ENCODE data around the gene EVA1B.

Gene EVA1B

DNA sequence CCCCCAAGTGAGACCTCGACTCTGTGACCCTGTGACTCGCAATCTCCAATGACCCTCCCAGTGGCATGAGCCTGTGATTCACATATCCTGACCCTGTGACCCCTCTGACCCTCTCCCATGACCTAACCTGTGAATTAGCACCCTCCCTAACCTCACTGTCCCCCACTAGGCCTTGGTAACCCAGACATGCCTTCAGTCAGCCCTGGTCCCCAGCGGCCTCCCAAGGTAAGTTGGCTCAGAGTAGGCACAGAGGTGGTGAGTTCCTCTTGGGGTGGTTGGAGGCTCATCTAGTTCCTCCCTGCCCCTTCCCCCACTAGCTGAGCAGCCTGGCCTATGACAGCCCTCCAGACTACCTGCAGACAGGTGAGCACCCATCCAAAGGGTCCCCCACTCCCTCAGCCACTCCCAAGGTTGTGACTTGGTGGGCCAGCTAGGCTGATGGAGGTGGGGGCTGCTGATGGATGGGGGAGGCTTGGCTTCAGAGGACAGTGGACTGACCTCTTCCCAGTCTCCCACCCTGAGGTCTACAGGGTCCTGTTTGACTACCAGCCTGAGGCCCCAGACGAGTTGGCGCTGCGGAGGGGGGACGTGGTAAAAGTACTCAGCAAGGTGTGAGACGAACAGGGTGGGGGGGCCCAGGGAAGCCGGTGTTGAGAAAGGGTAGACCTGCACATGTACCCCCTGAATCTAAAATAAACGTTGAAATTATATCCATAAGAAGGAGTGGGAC, 15.7 kb downstream of the EVA1B start:
- DNase-seq = no peak

DNA sequence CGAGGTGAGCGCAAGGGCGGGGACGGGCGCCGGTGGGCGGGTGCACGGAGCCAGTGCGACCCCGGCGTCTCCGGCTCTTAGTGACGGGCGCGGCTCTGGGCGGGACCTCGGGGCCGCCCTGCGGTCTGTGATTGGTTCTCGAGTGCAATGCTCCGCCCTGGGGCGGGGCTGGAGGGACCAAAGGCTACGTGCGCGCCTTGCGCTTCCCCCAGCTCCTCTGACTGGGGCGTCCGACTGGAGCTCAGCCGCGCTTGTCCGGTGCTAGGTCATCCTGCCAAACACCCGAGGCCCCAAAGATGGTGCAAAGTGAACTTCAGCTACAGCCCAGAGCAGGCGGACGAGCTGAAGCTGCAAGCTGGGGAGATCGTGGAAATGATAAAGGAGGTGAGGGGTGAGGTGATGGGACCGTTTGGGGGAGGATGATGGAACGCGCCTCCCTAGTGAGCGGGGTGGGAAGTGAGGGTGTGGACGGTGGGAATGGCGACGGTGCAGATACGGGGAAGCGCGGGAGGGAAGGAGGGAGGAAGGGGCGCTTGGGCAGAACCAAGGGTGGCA, 16.5 kb downstream of the EVA1B start:
- peak; percentile 93 for DNase-seq

DNA sequence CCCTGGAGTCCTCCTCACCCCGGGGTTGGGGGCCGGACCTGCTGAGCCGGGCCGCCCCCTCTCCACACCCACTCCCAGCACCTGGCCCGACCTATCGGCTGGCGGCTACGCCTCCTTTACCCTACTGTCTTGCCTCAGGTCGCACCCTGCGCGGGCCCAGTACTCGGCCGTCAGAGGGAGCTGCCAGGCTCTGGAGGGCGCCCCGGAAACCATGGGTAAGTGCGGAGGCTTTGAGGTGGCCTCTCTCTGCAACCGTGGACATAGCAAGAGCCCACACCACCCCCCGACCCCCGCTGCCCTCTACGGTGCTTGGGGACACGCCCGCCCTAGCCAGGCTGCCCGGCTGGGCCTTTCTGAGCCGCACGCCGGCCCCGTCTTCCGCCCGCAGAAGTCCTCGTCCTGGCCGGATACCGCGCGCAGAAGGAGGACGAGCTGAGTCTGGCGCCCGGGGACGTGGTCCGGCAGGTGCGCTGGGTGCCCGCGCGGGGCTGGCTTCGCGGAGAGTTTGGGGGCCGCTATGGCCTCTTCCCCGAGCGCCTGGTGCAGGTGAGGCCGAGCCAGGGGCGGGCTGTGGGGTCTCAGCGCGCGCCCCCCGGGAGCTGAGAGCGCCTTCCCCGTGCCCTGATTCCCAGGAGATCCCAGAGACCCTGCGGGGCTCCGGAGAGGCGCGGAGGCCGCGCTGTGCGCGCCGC, 17.1 kb downstream of the EVA1B start, which contains the start of gene SH3D21:
Gene SH3D21 (plus strand): TSS at position 159 of the 692 bp plus-strand sequence. CDS start 53 bp downstream, at position 212.
- DNase-seq = peak; percentile 55

DNA sequence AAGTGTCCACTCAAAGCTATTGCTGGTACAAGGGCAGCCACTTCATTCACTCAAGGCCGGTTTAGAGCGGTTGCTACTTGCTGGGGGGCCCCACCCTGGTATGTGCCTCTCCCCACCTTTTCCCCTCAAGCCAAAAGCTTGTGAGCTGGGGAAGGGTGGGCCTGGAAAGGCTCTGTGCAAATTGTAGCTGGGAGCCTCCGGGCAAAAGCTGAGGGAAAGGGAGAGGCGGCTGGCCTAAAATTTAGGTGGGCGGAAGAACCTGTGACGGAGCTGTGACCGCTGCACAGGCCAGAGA, 17.6 kb downstream of the EVA1B start:
- no peak for DNase-seq

DNA sequence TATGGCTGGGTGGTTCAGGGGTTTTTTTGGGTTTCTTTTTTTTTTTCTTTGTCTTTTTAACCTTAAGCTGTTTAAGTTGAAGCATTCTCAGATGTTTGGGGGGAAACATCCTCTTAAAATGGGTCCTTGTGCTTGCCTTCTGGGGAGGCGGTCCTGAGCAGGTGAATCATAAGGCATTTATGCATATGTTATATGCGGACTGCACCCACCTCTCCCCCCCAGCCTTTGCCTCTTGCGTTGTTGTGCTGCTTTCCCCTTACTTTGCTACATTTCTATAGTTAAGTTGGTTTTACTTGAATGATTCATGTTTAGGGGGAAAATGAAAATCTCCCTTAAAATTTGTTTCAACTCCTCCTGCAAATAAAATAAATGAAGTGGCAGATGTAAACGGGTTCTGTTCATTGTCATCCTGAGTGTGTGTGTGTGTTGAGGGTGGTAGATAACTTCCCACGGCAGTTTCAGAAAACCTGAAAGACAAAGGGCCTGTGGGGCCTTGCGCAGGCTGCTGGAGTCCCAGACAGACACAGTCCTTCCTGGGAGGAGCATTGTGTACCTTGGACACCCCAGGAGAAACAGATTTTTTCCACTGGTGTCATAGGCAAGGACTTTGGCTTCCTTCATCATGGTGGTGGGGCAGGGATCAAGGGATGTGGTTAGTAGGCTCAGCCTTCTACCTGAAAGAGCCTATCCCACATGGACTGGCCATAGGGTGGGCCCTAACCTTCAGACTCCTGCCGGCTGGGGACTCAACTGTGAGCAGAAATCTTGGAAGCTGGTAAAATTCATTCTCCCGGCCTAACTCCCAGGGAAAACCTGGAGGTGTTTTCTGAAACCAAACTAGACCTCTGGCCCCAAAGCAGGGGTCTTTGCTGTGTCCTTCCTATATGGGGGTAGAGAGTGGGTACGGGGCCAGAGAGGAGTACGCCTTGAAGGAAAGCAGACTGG, 18.2 kb downstream of the EVA1B start:
- DNase-seq = no peak

DNA sequence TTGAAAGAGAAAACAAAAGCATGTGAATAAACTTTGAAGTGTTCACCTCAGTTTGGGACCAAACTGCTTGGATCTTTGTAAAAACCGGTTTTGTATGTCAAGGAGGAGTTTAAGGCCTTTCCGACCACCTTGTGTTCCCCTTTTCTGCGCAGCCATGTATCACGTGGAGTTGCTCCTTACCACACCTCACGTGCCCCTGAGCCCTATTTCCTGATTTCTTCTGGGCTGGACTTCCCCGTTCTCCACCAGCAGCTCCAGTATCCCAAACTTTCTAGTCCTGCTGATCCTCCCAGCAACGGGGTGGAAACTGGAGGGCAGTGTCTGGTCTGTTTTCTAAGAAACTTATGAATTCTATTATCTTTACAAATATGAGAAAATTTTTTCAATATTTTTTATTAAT, 18.9 kb downstream of the EVA1B start:
- no peak for DNase-seq

DNA sequence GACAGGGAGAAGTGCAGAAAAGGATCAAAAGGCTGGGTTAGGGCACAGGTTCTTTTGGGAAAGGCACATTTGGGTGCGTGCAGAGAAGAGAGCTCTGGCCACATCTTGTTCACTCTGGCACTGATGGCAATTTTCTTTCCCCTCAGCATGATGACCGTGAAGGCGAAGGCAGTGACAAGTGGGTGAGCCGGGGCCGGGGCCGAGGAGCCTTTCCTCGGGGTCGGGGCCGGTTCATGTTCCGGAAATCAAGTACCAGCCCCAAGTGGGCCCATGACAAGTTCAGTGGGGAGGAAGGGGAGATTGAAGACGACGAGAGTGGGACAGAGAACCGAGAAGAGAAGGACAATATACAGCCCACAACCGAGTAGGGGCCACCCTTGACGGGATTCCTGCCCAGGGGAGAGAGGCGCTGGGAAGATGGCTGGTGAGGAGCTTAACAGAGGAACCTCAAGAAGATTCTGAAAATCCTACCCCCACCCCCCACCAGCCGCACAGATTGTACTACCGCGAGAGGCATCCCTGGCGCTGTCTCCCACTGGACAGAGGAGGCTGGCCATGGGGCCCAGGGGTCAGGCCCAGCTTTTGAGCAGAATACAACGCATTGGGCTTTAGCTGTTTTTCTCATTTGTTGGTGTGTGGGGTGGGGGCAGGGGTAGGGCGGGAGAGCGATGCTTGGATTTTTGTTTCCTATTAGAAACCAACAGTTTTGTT, 19.6 kb downstream of the EVA1B start:
- DNase-seq = no peak

DNA sequence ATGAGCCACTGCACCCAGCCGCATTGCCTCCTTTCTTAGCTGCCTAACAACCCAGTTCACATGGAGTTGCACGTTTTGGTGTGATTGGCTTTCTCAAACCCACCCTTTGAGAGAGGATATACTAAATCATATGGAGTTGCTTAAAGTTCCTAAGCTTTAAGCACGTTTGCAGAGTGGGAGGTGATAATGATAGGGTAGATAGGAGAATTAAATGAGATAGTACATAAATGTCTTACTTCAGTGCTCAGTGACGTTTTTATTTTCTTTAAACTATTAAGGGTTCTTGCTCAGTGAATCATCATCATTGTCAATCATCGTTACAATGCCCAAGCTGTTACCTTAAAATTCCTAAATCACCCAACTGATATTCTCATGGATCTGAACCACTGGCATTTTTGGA, 20.2 kb downstream of the EVA1B start:
- no peak for DNase-seq

DNA sequence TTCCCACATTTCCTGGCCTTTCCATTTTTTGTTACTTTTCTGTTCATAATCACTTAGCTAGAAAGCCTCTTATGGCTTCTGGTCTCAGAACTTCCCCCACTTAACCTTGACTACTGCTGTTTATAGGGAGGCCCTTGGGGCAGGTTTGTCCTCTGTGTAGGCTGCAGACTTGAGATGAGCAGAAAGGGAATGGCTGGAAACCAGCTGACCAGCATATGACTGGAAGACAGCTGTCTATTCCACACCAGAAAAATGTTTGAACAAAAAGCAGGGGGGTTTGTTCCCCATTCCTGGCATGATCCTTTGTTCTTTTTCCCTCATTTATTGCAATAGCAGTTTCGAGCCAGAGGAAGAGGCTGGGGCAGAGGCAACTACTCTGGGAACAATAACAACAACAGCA, 22.2 kb downstream of the EVA1B start:
- no peak for DNase-seq

DNA sequence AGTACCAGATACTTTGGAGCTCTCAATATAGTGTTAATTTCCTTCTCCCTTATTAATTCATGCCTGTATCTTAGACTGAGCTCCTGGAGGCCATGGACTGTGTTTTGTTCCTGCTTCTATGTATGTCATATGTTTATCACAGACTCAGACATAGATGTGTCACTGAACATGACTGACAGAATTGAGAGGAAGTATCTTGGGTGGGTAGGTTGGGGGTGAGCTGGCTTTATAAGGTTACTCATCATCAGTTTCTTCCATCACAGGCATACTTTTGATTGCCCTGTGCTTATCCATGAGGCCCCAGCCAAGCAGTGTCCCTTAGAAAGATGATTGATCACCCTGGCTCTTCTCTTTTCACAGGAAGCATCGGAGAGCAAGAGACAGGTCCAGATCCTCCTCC, 22.9 kb downstream of the EVA1B start:
- DNase-seq = no peak

DNA sequence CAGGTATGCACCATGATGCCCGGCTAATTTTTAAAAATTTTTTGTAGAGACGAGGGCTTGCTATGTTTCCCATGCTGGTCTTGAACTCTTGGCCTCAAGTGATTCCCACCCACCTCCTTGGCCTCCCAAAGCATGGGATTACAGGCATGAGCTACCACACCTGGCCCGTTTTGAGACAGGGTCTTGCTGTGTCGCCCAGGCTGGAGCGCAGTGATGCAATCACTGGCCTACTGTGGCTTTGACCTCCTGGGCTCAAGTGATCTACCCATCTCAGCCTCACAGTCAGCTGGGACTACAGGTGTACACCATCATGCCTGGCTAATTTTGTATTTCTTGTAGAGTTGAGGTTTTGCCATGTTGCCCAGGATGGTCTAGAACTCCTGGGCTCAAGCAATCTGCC, 24.8 kb downstream of the EVA1B start:
- no peak for DNase-seq

DNA sequence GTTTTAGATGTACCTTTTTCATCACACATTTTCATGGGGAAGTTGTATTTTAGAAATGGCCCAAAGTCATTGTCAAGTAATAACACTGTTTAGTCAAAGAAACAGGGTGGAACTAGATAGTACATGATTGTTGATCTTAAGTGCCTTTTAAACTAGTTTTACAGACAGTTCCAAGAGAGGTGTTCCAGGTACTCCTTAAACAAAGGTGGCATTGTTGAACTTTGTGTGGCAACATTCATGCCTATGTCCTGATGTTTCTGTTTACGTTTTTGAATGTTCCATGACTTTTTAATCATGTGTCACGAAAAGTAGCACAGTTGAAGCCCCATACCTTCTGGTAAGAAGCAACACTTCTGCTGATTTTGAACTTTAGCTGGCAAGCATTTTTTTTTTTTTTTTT, 26.4 kb downstream of the EVA1B start:
- no peak for DNase-seq

DNA sequence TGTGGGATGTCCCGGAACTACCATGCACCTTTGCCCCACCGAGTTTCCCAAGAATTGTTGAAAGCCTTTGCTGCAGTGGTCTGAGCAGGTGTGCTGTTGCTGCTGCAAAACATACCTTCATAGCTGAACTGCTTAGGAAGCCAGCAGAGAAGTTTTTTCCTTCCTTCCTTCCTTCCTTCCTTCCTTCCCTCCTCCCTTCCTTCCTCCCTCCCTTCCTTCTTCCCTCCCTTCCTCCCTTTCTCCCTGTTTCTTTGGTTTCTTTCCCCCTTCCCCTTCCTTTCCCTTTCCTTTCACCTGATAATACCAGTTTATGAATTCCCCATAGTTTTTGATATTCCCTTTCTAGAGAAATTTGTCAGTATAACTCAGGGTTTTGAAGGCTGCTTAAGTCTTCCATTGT, 28.1 kb downstream of the EVA1B start:
- no peak for DNase-seq

DNA sequence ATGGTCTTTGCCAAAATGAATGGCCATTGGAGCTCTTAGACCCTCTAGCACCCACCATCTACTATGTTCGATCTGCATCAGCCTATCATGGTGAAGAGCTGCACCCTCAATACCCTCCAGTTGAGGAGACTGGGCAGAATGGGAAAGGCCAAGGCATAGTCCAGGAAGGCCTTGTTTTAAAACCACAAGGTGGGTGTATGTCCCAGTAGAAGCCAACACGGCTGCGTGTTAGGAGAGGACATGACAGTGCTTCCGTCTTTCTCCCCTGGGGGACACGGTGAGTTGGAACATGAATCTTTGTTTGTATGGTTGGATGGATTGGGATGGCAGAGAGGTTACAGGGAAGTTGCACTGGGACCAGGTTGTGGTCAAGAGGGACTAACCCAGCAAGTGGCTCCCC, 35.9 kb downstream of the EVA1B start:
- DNase-seq = no peak

DNA sequence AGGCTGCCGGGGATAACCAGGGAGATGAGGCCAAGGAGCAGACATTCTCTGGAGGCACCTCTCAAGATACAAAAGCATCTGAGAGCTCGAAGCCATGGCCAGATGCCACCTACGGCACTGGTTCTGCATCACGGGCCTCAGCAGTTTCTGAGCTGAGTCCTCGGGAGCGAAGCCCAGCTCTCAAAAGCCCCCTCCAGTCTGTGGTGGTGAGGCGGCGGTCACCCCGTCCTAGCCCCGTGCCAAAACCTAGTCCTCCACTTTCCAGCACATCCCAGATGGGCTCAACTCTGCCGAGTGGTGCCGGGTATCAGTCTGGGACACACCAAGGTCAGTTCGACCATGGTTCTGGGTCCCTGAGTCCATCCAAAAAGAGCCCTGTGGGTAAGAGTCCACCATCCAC, 36.6 kb downstream of the EVA1B start:
- no peak for DNase-seq

DNA sequence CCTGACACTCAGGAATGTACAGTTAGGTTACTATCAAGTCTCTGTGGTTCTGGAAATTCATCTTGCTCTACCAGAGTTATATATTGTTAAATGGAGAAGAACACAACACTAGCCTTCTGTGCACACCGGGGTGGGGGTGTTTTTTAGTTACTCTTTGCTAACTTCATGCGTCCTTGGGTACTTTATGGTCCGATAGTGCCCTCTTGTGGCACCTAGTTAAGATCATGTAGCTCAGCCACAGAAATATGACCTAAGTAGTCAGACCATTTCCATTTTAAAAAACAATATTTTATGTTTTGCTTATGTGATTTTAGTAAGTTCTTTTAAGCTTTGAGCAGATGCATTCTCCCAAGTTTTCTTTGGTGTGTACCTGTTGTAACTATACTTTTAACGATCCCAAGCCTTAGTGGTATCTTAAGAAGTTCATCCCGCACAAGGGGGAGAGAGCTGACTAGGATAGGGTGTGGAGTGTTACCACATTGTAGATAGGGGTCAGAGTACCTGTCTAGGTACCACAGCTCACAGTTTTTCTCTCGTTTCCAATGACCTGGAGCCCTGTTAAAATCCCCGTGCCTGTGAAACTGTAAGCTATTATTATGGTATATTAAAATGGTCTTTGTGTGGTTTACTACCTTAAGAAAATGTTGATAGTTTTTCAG, 37.9 kb downstream of the EVA1B start:
- DNase-seq = peak; percentile 64

DNA sequence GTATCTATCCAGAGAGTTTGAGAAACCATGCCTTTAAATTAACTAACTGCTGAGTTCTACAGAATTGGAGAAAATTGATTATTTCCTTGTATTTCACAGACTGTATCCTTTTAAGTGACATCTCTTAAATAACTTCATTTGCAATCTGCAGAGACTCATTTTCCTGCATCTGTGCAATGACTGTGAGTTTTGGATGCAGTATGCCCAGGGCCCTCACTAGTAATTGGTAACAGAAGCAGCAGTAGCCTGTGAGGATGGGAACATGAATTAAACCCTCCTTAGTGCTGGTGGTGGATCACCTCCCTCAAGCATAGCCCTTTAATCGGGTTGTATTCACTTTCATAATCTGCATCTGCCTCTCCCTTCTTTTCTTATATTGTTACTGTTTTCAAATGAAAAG, 38.9 kb downstream of the EVA1B start:
- DNase-seq = no peak

DNA sequence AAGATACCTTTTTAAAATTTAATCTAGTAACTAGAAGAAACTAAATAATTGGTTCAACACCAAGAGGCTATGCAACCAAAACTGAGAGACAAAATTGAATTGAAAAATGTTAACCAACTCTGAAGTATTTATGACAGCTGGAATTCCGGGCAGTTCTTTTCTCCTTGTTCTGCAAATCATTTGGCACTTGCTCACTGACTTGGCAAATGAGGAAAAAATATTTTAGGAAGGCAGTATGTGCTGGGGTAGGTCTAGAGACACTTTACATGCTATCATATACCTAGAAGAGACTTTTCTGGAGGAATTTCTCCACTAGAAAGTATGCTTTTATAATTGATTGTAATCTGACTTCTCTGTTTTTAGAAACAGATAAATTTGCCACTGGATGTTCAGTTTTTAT, 39.4 kb downstream of the EVA1B start:
- no peak for DNase-seq

DNA sequence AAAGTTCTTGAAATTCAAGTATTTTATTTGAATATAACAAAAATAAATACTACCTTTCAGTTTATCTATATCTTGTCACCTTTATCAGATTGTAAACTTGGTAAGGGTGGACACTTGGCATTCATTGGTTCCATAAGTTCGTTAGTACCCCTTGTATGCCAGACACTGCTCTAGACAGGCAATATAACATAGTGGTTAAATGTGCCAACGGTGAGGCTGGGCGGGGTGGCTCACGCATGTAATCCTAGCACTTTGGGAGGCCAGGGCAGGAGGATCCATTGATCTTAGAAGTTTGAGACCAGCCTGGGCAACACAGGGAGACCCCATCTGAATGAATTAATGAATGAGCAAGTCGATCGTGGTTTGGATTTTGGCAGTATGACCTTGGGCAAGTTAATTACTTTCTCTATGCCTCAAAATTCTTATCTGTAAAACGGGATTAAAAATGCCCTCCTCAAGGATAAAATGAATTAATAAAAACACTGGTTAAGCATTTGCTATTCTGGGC, 43.6 kb downstream of the EVA1B start:
- no peak for DNase-seq

DNA sequence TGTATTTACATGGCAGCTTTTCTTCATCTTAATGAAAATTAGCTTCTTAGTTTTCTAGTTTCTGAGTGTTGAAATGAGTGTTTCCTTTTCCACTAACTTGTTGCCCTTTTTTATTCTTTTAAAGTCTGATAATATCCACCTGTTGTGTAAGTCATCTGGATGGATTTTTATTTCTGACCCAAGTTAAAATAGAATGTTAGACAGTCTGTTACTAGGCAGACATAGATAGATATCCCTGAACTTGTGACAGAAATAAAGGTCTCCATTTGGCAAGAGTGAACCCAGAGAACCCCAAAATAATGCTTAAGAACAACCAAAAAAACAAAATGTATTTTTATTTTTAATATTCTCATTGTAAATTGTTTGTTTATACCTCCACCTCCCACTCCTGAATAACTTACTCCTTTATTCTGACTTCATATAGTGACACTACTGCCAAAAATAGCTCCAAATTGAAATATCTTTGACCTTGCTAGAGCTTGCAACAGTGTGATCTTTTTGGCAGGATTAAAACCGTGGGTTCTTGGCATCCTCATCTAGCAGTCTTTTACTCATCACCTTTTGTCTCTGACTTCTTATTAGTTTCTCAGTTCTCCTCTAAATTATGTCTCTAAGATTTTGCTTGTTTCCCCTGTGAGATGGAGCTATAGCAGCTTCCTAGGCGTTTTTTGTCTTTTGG, 44.2 kb downstream of the EVA1B start:
- DNase-seq = no peak

DNA sequence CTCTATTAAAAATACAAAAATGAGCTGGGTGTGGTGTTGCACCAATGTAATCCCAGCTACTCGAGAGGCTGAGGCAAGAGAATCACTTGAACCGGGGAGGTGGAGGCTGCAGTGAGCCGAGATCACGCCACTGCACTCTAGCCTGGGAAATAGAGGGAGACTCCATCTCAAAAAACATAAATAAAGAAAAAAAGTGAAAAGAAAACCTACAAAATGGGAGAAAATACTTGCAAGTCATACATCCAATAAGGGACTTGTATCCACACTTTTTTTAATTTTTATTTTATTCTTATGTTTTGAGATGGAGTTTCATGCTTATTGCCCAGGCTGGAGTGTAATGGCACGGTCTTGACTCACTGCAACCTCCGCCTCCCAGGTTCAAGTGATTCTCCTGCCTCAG, 46.8 kb downstream of the EVA1B start:
- DNase-seq = no peak
